NCI-H82 treated with DMSO at 0.1 percent for 48 hours (cell line): ENCODE measurements around the gene ACBD5.
A peak's percentile ranks its signal among the peaks of the same experiment; 100 is the strongest.
"Not testable (repeated sequence)": the region's sequence is repeated elsewhere in the genome, so short reads cannot be mapped to it uniquely, and the experiment has no call there.

Experiments used
- DNase-seq: peaks from one replicate; lab custom pipeline; 2025; ENCODE audit not compliant: unreplicated experiment; lab: John Stamatoyannopoulos, UW

ACBD5 gene

DNA sequence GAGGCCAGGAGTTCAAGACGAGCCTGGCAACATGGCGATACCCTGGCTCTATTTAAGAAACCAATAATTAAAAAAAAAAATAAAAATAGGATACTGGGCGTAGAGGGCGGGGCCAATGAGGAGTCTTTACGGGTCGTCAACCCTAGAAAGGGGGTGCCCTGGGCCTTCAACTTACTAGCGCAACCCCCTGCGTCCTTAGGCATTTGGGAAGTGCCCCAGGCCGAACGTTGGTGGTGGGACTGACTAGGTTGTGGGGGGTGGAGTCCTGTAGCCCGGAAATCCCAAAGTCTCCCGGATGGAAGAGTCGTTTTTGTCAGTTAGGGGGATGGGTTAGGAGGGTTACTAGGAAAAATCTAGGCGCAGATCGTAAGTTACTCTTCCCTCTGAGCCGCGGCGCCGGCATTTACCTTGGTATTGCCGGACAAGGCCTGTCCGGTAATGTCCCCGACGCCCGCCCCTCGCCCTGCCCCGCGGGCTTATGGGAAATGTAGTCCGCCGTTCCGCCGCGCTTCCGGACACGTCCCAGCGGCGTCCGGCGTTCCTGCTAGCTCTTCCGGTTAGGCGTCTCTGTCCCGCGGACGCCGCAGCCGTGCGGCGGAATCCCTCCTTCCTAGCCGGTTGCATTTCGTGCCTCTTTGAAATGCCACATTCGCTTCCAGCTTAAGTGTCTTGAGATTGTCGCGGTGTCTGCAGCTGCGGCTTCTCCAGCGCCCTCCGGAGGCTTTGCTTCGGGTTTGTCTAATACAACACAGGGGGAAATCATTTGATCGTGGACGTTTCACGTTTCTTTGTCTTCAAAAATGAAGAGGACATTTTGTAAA, 1.3 kb upstream of the ACBD5 start:
- DNase-seq = peak; percentile 75

DNA sequence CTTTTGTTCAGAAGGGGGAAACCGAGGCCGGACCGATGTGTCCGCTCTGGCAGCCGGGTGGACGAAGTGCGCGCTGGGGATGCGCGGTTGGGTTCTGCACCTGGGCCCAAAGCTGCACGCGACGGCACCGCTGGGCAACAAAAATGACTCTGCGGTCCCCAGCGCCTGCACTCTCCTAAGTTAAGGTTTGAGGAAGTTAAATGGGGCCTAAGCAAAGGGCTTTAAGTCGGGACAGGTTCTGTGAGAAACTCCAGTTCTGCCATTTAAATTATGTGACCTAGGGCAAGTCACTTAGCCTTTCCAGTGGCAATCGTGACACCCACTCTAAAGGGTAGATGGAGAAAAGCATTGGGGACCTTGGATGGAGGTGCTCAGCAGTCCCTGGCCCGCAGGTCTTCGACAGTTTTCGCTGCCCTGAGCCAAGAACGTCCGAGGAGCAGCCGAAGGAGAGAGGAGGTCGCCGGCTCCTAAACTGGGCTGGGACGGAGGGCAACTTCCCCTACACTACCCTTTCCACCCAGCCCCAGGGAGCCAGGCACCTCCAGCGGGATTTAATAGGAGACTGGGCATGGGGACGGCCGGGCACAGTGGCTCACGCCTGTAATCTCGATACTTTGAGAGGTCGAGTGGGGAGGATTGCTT, 534 bp upstream of the ACBD5 start:
- no peak for DNase-seq

DNA sequence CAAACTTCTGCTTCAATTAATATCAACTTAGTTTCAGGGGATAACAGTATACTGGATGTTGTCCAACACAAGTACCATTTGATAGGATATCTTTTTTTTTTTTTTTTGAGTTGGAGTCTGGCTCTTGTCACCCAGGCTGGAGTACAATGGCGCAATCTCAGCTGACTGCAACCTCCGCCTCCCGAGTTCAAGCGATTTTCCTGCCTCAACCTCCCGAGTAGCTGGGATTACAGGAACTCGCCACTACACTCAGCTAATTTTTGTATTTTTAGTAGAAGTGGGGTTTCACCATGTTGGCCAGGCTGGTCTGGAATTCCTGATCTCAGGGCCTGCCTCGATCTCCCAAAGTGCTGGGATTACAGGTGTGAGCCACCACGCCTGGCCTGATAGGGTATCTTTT, 3.1 kb downstream of the ACBD5 start:
- DNase-seq = not testable (repeated sequence)

DNA sequence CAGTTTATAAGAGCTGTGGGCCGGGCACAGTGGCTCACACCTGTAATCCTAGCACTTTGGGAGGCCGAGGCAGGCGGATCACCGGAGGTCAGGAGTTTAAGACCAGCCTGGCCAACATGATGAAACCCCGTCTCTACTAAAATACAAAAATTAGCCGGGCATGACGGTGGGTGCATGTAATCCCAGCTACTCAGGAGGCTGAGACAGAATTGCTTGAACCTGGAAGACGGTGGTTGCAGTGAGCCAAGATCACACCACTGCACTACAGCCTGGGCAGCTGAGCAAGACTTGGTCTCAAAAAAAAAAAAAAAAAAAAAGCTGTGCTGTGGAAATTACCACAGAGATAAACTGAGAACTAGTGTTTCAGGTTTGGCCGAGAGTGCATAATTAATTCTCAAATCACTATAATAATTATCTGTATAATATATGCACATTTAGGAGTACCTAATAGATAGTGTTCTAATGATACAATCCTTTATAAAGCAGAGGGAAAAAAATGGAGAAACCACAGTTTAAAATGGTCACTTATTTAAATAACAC, 3.9 kb downstream of the ACBD5 start:
- not testable (repeated sequence) for DNase-seq

DNA sequence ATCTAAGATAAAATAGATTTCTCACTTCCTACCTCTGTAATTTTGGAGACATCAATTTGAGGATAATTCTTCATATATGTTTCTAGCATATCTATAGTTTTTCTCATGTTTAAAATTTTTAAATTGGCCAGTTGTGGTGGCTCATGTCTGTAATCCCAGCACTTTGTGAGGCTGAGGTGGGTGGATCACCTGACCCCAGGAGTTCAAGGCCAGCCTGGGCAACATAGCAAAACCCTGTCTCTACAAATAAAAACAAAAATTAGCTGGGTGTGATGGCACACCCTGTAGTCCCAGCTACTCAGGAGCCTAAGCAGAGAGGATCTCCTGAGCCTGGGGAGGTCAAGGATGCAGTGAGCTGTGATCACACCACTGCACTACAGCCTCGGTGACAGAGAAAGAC, 4.9 kb downstream of the ACBD5 start:
- DNase-seq = no peak

DNA sequence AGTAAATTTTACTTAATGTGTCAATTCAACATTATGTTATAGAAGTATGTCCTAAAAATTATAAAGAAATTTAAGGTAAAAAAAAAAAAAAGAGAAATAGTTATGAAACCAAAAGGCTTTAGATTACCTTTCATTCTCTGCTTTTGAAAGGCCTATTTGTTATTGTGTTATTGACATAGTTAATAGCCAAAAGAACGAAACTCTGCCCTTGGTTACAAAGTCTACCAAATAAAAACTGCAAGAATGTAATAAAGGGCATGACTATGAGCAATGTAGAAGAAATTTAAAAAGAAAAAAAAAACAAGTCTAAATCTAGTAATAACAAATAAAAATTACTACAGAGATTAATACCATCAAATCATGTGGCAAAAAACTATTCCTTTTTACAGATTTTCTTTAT, 10.6 kb downstream of the ACBD5 start:
- no peak for DNase-seq

DNA sequence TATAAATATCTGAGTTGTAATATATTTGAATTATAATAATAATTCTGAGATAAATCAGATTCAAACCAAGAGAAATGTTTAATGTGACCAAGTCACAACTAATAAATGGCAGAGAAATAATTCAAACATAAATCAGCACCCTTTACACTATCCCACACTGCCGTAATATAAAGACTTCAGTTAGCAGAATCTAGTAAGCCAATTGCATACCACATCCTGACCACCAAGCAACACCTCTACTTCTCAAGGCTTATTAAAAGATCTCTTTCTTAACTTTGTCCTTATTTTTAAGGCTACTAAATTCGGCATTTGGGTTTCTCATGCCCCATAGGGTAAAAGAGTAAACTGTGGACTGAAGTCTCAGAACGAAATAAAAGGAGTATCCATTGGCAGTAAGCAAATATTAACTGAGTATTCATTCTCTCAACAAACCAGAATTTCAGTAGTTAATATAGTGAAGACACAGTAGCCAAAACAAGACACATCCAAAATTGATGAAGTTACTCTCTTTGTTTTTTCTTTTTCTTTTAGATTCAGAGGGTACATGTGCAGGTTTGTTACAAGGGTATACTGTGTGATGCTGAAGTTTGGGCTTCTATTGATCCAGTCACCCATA, 14.8 kb downstream of the ACBD5 start:
- DNase-seq = no peak

DNA sequence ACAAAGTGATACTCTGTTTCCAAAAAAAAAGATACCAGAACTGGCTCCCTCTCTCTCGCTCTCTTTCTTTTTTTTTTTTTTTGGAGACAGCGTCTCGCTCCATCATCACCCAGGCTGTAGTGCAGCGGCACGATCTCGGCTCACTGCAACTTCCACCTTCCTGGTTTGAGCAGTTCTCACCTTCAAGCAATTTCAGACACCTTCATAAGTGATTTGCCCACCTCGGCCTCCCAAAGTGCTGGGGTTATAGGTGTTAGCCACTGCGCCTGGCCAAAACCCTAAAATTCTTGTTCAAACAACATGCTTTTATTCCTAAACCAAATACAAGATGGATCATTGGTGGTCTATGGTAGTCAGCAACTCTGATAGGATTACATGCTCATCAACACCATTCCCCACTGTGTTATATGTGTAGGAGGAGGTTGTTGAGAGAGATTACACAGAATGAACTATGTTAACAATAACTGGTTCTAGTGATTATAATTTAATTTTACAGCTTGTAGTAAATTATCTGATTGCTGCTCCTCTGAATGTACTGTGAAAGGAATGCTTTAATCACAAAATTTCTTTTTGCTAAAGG, 15.5 kb downstream of the ACBD5 start:
- DNase-seq = no peak

DNA sequence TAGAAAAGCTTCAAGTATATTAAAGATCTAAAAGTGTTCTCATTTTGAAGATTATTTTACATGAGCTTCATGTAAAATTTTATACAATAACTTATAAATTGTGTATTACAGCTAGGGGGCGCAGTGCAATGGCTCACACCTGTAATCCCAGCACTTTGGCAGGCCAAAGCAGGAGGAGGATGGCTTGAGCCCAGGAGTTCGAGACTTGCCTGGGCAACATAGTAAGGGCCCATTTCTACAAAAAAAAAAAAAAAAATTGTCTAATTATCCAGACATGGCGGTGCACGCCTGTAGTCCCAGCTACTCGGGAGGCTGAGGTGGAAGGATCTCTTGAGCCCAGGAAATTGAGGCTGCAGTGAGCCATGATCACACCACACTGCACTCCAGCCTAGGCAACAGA, 16.6 kb downstream of the ACBD5 start:
- DNase-seq = no peak

DNA sequence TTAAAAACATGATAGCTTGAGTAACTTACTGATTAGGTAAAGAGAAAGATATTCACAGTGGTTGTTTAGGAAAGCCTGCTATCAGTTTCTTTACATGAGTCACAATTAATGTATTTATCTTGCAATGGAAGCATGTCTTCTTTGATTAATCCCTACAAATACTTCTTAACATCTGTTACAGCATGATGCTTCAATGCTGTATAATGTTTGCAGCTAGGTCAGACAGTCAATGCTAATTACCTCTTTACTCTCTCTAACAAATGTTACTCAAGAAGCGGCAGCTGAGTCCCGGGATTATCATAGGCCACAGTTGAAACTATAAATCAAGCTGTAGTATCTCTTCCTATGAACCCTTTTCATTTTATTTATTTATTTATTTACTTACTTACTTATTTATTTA, 33.2 kb downstream of the ACBD5 start:
- DNase-seq = peak; percentile 60

DNA sequence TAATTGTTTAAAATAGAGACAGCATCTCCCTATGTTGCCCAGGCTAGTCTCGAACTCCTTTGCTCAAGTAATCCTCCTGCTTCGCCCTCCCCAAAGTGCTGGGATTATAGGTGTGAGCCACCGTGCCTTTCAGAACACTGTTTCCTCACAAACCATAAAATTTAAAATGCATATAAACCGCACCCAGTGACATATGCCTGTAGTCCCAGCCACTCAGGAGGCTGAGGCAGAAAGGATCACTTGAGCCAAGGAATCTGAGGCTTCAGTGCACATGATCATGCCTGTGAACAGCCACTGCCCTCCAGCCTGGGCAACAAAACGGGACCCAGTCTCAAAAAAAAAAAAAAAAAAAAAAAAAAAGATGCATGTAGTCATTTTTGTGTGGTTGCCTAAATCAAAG, 36.8 kb downstream of the ACBD5 start:
- no peak for DNase-seq

DNA sequence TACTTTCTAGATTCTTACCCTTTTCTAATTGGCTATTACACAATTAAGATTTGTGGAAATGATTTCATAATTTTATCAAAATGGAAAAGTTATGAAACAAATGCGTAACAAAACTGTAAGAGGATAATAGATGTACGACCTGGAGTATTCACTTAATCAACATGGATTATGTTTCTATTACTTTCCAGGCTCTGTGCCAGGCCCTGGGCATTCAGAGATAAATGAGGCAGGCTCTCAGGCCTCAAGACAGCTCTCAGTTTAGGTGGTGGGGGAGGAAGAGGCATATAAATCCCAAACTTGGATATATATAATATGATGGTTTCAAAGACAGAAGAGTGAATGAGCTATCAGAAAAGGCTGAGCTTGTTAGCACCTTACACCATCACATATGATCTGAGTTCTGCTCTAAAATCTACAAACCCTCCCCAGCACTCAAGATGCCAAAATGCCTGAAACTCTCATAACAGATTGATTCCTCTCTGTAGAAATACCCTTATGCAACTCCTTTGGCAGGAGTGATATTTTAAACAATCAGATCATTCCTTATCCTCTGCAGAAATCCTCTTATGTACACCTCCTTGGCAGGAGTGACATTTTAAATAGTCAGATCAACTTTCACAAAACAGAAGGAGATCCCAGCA, 42.5 kb downstream of the ACBD5 start:
- peak; percentile 73 for DNase-seq

DNA sequence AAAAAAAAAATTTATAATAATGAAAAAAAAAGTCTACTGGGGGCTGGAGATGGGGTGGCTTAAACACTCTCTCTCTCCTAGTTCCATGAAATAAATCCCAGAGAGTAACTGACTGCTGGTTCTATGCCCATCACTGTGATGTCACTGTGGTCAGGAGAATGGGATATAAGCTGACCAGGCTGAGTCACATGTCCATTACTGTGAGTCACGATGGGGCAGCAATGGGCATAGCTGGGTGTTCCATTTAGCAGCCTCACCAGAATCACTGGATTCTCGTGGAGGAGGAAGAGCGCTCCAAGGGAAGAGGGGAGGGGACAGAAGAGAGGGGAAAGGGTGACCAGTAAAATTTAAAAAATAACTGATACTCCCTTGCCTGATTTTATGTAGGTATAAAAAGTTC, 48.3 kb downstream of the ACBD5 start:
- DNase-seq = no peak

DNA sequence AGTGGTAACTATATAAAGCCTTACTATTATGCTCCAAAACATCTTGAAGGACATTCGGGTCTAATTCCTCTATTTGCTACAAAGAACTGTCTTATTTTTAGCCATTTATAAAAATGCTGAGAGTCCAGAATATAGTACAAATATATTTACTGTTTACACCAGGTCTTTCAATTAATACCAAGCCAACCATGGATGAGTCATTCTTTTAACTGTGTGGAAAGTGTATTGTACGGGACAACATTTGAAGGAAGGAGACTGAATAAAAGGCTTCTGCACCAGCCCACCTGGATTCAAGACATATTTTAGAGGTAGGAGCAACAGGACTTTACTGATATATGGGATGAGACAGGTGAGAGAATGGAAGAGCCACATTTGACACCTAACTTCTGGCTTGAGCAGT, 50.1 kb downstream of the ACBD5 start:
- no peak for DNase-seq

DNA sequence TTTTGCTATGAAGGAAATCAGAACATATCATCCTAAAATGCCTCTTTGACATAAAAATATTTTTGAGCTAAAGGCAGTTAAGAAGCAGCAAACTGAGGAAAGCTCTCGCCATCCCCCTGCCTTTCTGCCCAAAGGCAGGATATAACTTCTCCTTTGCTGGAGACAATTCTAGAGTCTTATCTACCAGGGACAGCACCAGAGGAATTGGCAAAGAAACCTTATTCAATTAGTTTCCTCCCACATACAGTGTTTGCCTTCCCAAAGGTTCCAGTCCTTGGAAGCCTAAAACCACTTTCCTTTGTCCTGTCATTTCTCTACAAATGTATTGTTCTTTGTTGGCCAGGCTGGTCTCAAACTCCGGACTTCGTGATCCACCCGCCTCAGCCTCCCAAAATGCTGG, 51.7 kb downstream of the ACBD5 start:
- no peak for DNase-seq

DNA sequence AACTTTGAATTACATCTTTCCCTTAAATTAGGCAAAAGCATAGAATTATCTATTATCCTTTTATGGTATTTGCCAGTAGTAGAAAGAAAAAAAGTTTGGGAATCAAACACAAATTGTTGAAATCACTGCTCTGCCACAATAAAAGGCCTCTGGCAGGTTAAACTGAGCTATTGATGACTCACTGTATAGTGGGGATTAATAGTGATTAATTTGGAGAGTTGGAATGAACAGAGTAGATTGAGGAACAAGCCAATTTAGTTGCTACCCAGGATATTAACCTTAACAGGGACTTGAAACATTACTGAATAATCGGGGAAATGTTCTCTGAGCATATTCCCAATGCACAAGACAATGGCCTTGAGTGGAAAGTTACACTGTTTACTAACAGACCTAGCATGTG, 52.3 kb downstream of the ACBD5 start:
- no peak for DNase-seq

DNA sequence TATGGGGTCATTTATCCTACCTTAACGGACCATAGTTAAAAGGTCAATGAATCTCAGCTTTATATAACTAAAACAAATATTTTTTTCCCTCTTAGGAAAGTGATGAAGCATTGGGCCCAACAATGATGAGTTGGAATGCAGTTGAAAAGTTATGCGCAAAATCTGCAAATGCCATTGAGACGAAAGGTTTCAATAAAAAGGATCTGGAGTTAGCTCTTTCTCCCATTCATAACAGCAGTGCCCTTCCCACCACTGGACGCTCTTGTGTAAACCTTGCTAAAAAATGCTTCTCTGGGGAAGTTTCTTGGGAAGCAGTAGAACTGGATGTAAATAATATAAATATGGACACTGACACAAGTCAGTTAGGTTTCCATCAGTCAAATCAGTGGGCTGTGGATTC, 70.7 kb downstream of the ACBD5 start:
- no peak for DNase-seq

DNA sequence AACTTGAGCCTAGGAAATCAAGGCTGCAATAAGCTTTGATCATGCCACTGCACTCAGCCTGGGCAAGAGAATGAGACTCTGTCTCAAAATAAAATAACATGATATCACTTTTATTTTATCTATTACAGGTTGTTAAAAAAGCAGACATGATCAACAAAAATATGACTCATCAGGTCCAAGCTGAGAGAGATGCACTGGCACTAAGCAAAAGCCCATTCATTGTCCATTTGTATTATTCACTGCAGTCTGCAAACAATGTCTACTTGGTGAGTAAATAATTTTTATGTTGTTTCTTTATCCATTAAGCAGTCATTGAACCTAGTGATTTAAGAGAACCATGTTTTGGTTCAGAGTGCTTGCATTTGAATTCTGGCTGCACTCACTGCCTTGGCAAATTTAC, 82.2 kb downstream of the ACBD5 start:
- no peak for DNase-seq

DNA sequence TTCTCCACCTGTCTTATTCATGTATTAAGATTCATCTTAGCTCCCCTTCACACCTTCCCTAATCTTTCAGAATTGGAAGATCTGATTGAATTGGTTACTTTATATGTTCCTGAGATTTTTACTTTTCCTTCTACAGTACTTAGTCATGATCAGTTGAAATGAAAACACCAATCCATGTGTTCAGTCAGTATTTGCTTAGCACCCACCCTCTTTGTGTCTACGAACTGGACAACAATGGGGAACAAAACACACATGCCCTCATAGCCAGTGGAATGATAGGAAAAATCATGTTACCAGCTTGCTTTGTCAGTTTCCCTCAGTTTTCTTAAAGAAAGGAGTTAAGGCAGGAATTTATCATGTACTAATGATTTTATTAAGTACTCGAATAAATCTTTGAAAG, 83.4 kb downstream of the ACBD5 start:
- no peak for DNase-seq

DNA sequence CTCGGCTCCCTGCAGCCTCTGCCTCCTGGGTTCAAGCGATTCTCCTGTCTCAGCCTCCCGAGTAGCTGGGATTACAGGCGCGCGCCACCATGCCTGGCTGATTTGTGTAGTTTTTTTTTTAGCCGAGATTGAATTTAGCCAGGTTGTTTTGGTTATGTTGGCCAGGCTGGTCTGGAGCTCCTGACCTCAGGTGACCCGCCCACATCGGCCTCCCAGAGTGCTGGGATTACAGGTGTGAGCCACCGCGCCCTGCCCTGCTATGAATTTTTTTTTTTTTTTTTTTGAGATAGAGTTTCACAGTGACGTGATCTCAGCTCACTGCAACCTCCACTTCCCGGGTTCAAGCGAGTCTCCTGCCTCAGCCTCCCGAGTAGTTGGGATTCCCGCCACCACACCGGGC, 84.0 kb downstream of the ACBD5 start:
- DNase-seq = not testable (repeated sequence)

DNA sequence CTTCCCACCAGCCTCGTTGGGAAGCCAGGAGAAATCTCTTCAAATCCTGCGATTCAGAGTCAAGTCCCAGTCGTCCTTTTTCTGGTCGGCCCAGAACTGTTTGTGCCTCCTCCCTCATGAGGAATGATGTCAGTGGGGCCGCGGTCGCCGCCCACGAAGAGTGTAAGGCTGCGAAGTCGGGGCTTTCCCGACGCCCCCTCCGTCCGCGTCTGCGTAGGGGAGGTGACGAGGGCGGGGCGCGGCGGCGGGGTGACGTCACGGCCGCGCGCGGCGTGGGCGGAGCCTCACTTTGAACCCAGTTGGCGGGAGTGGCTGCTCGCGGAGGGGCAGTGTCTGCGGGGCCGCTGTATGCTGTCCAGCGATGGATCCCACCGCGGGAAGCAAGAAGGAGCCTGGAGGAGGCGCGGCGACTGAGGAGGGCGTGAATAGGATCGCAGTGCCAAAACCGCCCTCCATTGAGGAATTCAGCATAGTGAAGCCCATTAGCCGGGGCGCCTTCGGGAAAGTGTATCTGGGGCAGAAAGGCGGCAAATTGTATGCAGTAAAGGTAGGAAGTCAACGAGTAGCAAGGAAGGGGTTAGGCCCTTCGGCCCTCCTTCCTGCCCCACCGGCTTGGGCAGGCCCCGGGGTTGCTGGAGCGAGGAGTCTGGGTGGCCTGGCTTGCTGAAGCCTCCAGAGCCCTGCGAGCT, 85.4 kb downstream of the ACBD5 start, which contains the start of gene MASTL:
Gene MASTL (plus strand): TSS at position 287 of the 689 bp plus-strand sequence. CDS start 75 bp downstream, at position 362.
- DNase-seq = peak; percentile 48
